ENCODE data around the gene SMIM22.
"Not testable (repeated sequence)": the region's sequence is repeated elsewhere in the genome, so short reads cannot be mapped to it uniquely, and the experiment has no call there.

The SMIM22 gene

DNA sequence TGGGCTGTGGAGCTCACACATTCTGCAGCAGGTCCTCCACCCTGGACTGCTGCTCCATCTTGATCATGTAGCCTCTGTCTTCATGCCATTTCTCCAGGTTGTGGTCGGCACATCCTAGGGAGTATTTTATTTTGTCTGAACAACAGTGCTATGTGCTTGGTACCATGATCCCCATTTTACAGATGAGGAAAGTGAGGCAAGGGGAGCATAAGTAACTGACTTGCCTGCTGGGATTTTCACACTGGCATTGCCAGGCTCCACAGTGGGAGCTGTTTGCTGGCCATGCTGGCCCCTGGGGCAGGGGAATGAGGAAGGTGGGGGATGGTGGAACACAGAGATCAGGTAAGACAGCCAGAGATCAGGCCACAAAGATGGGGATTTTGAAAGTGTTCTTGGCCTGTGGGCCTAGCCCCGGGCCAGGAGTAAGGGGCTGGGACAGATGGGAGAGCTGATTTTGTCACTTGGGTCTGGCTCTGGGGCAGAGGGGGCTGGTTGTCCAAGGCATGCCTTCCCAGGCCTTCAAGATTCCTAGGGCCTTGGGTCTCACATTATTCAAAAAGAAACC lies 18.9 kb upstream of the SMIM22 start:
- no peak for DNase-seq (ENCODE audit: low spot score)
- in situ Hi-C loops (cut with MboI; ENCODE audit: low pct_unique_long_range_greater_than_20kb, low sequenced_read_pairs, unreplicated experiment): no loop called here

DNA sequence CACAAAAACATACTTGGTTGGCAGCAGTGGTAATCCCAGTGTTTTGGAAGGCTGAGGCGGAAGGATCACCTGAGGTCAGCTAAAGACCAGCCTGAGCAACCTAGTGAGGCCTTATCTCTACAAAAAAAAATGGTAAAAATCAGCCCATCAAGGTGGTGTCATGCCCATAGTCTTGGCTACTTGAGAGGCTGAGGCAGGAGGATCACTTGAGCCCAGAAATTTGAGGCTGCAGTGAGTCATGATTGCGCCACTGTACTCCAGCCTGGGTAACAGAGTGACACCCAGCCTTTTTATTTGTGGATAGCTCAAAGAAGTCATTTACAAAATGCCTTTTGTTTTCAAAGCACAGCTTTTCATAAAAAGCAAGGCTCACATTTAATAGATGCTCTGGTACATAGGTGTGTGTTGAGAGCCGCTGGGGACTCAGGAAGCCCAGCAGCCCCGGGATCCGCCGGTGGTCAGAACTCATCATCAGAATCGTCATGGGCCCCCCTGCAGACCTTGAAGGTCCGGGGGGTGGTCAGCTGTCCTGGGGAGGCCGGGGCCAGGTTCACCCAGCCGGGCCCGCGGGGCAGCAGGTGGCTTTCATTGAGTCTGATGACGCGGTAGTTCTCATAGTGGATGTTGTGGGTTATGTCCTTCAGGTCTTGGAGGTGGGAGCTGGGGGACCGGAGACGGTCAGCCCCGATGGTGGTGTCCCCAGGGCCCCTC lies 17.7 kb upstream of the SMIM22 start:
- TF ChIP-seq, protein P1, sequence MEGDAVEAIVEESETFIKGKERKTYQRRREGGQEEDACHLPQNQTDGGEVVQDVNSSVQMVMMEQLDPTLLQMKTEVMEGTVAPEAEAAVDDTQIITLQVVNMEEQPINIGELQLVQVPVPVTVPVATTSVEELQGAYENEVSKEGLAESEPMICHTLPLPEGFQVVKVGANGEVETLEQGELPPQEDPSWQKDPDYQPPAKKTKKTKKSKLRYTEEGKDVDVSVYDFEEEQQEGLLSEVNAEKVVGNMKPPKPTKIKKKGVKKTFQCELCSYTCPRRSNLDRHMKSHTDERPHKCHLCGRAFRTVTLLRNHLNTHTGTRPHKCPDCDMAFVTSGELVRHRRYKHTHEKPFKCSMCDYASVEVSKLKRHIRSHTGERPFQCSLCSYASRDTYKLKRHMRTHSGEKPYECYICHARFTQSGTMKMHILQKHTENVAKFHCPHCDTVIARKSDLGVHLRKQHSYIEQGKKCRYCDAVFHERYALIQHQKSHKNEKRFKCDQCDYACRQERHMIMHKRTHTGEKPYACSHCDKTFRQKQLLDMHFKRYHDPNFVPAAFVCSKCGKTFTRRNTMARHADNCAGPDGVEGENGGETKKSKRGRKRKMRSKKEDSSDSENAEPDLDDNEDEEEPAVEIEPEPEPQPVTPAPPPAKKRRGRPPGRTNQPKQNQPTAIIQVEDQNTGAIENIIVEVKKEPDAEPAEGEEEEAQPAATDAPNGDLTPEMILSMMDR (IDR thresholded peaks at IDR 0.05; ENCODE audit: extremely low read depth, insufficient read depth, missing control alignments): no peak
- in situ Hi-C loops (cut with MboI; ENCODE audit: low pct_unique_long_range_greater_than_20kb, low sequenced_read_pairs, unreplicated experiment): no loop called here
- DNase-seq (ENCODE audit: low spot score): no peak

More for the DNA sequence above, 18.9 kb upstream of the SMIM22 start:
- TF ChIP-seq, protein P1 (IDR thresholded peaks at IDR 0.05; ENCODE audit: extremely low read depth, insufficient read depth, missing control alignments): no peak

DNA sequence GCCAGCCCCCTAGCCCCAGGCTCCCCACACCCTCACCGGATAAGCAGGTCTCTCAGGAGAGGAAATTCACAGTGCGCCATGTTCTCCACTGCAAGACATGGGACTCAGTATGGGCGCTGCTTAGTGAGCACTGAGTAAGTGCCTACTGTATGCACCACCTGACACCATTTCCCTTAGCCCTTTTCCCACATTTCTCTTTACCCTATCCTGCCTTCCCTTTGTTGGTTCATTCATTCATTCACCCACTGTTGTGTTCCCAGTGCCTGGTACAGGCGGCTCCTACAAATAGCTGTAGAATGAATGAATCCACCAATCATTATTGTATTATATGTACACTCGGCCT lies 17.1 kb upstream of the SMIM22 start:
- in situ Hi-C loops (cut with MboI; ENCODE audit: low pct_unique_long_range_greater_than_20kb, low sequenced_read_pairs, unreplicated experiment): no loop called here

DNA sequence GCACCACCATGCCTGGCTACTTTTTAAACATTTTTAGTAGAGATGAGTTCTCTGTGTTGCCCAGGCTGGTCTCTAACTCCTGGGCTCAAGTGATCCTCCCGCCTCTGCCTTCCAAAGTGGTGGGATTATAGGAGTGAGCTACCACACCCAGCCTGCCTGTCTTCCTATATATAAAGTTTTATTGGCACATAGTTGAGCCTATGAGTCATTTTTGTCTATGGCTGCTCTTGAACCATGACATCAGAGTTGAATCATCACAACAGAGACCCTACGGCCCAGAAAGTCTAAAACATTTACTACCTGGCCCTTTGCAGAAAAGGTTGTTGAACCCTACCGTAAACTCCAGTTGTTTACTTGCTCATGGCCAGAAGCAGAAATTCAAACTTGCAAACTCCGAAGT lies 14.9 kb upstream of the SMIM22 start:
- TF ChIP-seq, protein P1 (IDR thresholded peaks at IDR 0.05; ENCODE audit: extremely low read depth, insufficient read depth, missing control alignments): no peak
- DNase-seq (ENCODE audit: low spot score): no peak
- in situ Hi-C loops (cut with MboI; ENCODE audit: low pct_unique_long_range_greater_than_20kb, low sequenced_read_pairs, unreplicated experiment): no loop called here

More for the DNA sequence above, 17.1 kb upstream of the SMIM22 start:
- TF ChIP-seq, protein P1 (IDR thresholded peaks at IDR 0.05; ENCODE audit: extremely low read depth, insufficient read depth, missing control alignments): no peak
- DNase-seq (ENCODE audit: low spot score): no peak

DNA sequence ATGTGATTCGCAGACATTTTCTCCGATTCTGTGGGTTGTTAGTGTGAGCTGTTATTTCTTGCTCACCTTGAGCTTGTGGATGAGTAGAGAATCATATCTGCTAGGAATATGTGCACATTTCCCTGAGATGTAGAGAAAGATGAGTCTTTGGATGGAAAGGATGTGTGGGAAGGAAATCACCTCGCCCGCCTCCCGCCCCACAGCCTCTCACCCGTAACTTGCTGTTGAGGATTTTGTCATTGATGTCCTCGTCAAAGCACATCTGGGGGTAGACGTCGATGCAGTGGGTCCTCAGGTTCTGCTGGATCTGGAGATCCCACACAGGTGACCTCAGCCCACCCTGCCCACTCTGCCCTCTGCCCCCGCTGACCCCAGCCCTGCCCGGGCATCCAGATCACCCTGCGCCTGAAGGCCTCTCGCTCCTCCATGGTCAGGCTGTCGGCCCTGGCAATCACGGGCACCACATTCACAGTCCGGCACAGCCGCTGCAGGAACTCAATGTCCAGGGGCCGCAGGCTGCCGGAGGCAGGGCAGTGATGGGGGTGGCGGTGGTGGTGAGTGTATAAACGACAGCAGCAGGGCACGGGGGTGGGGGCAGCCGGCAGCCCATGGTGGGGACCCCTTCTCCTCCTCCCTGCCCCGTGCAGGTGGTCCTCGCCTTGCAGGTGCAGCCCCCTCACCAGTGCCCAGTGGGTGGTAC lies 11.8 kb upstream of the SMIM22 start:
- in situ Hi-C loops (cut with MboI; ENCODE audit: low pct_unique_long_range_greater_than_20kb, low sequenced_read_pairs, unreplicated experiment): no loop called here
- TF ChIP-seq, protein P1 (IDR thresholded peaks at IDR 0.05; ENCODE audit: extremely low read depth, insufficient read depth, missing control alignments): no peak
- DNase-seq (ENCODE audit: low spot score): no peak

DNA sequence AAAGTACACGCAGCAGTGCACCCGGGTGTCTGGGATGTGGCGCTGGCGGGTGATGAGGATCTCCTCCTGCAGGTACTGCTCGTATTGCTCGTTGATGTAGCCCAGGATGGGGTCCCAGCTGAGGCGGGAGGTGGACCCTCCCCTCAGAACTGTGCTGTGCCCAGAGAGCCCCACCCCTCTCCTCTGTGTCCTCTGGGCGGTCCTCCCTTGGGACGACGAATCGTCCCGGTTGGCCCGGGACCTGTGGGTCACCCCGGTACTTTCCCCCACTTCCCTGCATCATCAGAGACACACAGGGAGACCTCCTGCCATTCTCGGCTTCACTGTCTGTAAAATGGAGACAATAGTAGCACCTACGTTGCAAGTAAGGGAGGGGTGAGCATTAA lies 11.2 kb upstream of the SMIM22 start:
- no peak for DNase-seq (ENCODE audit: low spot score)
- in situ Hi-C loops (cut with MboI; ENCODE audit: low pct_unique_long_range_greater_than_20kb, low sequenced_read_pairs, unreplicated experiment): no loop called here
- TF ChIP-seq, protein P1 (IDR thresholded peaks at IDR 0.05; ENCODE audit: extremely low read depth, insufficient read depth, missing control alignments): no peak

DNA sequence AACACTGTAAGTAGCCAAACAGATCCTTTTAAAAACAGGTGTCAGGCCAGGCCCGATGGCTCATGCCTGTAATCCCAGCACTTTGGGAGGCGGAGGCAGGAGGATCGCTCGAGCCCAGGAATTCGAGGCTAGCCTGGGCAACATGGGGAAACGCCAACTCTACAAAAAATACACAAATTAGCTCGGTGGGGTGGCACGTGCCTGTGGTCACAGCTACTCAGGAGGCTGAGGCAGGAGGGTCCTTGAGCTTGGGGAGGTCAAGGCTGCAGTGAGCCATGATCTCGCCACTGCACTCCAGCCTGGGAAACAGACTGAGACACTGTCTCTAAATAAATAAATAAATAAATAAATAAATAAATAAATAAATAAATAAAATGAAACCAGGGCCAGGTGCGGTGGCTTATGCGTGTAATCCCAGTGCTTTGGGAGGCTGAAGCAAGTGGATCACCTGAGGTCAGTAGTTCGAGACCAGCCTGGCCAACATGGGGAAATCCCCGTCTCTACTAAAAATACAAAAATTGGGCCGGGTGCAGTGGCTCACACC lies 10.7 kb upstream of the SMIM22 start:
- in situ Hi-C loops (cut with MboI; ENCODE audit: low pct_unique_long_range_greater_than_20kb, low sequenced_read_pairs, unreplicated experiment); DNase-seq (ENCODE audit: low spot score): not testable (repeated sequence)

All from GM13977 (cell line).